Measurements from ENCODE around the gene GPER1.

DNA sequence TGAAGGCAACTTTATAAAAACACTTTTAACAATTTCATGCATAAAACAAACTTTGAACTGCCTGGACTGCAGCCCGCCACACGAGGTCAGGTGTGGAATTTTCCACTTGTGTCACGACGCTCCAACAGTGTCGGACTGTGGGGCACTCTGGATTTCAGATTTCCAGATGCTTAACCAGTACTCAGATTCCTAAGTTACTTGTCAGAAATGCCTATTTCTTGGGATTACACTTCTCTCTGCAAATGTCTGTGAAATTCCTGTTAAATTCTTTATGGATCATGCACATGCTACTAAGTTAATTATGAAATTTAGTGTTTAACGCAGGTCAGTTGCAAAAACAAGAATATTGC lies 473 bp upstream of the GPER1 start:
- TF ChIP-seq, protein P1, sequence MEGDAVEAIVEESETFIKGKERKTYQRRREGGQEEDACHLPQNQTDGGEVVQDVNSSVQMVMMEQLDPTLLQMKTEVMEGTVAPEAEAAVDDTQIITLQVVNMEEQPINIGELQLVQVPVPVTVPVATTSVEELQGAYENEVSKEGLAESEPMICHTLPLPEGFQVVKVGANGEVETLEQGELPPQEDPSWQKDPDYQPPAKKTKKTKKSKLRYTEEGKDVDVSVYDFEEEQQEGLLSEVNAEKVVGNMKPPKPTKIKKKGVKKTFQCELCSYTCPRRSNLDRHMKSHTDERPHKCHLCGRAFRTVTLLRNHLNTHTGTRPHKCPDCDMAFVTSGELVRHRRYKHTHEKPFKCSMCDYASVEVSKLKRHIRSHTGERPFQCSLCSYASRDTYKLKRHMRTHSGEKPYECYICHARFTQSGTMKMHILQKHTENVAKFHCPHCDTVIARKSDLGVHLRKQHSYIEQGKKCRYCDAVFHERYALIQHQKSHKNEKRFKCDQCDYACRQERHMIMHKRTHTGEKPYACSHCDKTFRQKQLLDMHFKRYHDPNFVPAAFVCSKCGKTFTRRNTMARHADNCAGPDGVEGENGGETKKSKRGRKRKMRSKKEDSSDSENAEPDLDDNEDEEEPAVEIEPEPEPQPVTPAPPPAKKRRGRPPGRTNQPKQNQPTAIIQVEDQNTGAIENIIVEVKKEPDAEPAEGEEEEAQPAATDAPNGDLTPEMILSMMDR (IDR thresholded peaks at IDR 0.05), result no peak
- TF ChIP-seq POLR2A (IDR thresholded peaks at IDR 0.05), result no peak

All from lower leg skin (tissue), 3 donors.